ENCODE measurements around the gene FAM174C. TPM values are rescaled to one million over a fixed set of nuclear protein-coding genes. Genes with fewer than 3 reads are reported as not detected.
A peak's percentile ranks its signal among the peaks of the same experiment; 100 is the strongest.

FAM174C gene
- total and polyA plus RNA-seq, 8 donors = 6.2 to 240 (median 78.1) TPM

DNA sequence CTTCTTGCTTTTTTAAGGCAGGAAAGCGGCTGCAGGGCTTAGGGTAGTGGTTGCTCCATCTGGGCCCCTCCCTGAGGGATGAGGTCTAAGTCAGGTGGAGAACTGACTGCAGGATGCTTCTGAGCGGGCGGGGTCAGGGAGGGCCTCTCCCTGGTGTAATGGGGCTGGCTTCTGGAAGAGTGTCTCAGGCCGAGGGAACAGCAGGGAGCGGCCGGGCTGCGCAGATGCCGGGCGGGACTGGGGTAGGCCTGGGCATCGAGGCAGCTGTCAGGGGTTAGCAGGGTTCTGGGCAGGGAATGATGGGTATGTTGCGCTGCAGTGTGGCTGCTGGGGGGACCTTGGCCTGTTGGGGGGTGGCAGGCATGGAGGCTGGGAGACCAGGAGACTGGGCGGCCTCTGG is 2.7 kb downstream of the FAM174C start:
- no peak overlapping the region for H3K4me3 ChIP-seq
- no peak for DNase-seq
- 78 to 95% (median 85%) methylated on average over 10 to 12 of the region's 12 CpGs for WGBS, 5 donors
- H3K27ac ChIP-seq = no peak overlapping the region
- no peaks in the 10 kb centered on the region for H3K9me3 ChIP-seq
- peaks cover 36 to 52% (median 44%) of the 10 kb centered on the region in 4 donors for H3K36me3 ChIP-seq
- no peak for TF ChIP-seq POLR2A (IDR thresholded peaks at IDR 0.05)
- intact Hi-C loops (cut with DNase I; ENCODE audit: low total_unique reads) = no loop called here
- peaks cover 28 to 56% (median 43%) of the 10 kb centered on the region in 4 donors for H3K4me1 ChIP-seq
- peaks cover 0 to 13% (median 4%) of the 10 kb centered on the region in 3 donors for H3K27me3 ChIP-seq

DNA sequence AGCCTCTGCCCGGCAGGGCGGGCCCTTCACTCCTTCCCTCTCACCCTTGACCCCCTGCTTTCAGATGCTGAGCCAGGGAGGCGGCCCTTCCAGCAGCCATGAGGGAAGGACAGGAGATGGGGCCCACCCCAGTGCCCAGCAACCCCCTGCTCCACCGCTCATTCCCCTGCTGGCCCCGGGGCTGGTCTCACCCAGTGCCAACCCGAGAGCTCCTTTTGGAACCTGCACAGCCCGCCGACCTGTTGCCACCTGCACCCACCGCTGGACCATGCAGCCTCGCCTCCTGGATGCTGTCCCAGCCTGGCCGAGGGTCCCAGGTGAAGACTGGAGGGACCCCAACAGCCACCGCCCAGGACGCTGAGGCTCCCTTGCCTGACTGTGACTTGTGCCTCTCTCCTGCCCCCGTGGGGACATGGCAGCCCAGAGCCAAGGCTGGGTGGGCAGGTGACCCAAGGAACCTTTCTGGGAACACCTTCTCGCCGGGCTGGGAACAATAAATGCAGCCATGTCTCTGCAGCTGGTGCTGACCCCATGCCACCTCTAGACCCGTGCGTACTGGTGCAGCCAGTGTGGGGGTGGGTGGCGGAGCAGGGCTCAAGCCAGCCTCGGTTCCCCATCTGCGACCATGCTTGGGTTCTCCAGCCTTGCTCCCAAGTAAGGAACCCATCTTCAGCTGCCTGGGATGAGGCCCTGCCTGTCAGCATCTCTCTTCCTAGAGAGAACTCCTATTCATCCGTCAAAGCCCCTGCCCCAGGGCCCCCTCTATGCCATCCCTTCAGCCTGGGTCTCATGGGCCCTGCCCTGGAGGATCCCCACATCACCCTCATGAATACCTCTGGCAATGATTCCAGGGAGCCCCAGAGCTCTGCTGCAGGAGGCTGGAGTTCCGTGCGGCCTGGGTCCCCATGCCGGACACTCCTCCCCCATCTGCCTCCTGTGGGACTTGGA is 3.7 kb downstream of the FAM174C start:
- TF ChIP-seq, protein P1, sequence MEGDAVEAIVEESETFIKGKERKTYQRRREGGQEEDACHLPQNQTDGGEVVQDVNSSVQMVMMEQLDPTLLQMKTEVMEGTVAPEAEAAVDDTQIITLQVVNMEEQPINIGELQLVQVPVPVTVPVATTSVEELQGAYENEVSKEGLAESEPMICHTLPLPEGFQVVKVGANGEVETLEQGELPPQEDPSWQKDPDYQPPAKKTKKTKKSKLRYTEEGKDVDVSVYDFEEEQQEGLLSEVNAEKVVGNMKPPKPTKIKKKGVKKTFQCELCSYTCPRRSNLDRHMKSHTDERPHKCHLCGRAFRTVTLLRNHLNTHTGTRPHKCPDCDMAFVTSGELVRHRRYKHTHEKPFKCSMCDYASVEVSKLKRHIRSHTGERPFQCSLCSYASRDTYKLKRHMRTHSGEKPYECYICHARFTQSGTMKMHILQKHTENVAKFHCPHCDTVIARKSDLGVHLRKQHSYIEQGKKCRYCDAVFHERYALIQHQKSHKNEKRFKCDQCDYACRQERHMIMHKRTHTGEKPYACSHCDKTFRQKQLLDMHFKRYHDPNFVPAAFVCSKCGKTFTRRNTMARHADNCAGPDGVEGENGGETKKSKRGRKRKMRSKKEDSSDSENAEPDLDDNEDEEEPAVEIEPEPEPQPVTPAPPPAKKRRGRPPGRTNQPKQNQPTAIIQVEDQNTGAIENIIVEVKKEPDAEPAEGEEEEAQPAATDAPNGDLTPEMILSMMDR (IDR thresholded peaks at IDR 0.05) = no peak
- no peak for TF ChIP-seq POLR2A (IDR thresholded peaks at IDR 0.05)
- no peak for TF ChIP-seq POLR2AphosphoS5 (IDR thresholded peaks at IDR 0.05)
- no peak for TF ChIP-seq EP300 (IDR thresholded peaks at IDR 0.05)
- WGBS, 5 donors = 78 to 87% (median 85%) methylated on average over 23 to 25 of the region's 25 CpGs
- no peak overlapping the region for H3K4me3 ChIP-seq
- H3K4me1 ChIP-seq = peaks cover 20 to 56% (median 41%) of the 10 kb centered on the region in 4 donors
- no peak overlapping the region for H3K27ac ChIP-seq
- intact Hi-C loops (cut with DNase I; ENCODE audit: low total_unique reads) = no loop called here
- no peak for DNase-seq
- no peaks in the 10 kb centered on the region for H3K9me3 ChIP-seq
- H3K27me3 ChIP-seq = peaks cover 0 to 23% (median 13%) of the 10 kb centered on the region in 3 donors
- peaks cover 27 to 43% (median 35%) of the 10 kb centered on the region in 4 donors for H3K36me3 ChIP-seq

DNA sequence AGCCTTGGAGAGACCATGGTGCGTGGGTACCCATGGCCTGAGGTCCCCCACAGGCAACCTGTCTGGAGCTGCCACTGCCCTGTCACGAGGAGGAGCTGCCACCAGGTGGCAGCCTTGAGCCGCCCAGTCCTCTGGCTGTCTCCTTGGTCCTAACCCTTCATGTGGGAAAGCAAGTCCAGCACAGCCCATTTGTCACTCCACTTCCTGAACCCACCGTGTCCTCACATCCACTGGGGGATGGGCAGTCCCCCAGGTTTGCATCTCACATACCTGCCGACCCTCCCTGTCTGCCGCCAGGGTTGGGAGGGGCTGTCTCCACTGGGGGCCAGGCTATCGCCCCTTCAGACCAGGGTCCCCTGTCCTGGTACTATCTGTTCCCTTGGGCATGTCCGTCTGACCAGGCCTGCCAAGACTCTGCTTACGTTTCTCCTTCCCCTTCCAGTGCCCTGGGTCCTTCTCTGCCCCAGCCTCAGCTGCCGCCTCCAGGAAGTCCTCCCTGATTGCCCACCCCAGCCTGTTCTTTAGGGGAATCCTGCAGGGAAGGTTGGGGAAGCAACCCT is 4.5 kb downstream of the FAM174C start:
- 28 to 33% (median 31%) methylated on average over 10 of the region's 10 CpGs for WGBS, 5 donors
- Histone ChIP-seq H3K4me1 (peaks cover 11 to 56% (median 36%) of the 10 kb centered on the region in 4 donors), H3K27me3 (peaks cover under 1 to 31% (median 22%) of the 10 kb centered on the region in 3 donors), H3K4me3 (no peak overlapping the region), H3K9me3 (no peaks in the 10 kb centered on the region), H3K27ac (no peak overlapping the region), H3K36me3 (peaks cover 18 to 34% (median 26%) of the 10 kb centered on the region in 4 donors)
- peak; percentile 87 to 95 for DNase-seq
- TF ChIP-seq POLR2AphosphoS5 (IDR thresholded peaks at IDR 0.05) (peak in 1 of 3 donors; percentile 61), EP300 (IDR thresholded peaks at IDR 0.05) (no peak), POLR2A (IDR thresholded peaks at IDR 0.05) (no peak)
- TF ChIP-seq, protein P1 (IDR thresholded peaks at IDR 0.05) = peak in 5 of 7 experiments; percentile 87 to 94 (median 93)
- intact Hi-C loops (cut with DNase I; ENCODE audit: low total_unique reads) = loop anchor here (10.0 kb wide), 1 partner anchor 85 kb away; no protein-coding TSS in a partner anchor

DNA sequence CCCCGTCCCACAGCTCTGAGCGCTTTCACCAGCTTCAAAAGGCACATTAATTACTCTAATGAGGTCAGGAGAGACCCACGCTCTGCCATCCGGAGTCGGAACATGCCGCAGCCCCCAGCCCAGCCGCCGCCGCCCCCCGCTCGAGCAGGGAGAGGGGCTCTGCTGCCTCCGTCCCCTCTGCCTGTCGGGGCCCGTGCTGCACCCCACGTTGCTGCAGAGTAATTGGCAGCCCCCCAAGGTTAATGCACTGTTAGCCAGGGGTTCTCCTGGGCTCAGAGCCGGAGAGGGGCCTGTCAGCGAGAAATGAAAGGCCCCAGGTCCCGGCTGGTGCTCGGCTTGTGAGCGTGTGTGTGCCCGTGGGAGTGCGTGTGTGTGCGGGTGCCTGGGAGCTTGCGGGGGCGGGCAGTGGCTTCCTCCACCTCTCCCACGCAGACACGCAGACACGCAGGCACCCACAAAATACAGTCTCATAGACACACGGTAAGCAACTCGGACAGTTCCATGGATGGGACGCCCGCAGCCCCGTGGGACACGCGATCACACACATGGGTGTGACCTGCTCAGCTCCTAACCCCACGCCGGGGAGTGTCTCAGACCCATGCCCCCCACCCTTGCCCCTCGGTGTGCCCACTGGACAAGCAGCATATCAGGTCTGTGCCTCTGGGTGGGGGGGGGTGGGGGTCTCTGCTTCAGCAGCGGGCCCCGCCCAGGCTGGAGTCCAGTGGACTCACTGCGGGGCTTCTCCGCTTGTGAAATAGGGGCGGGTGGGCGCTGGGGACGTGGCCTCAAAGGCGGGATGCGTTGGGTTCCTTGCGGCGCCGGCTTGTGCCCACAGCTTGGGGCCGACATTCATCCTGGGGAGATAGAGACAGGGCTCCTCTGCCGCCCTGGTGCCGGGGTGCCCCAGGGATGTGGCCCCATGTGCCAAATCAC is 5.6 kb downstream of the FAM174C start:
- TF ChIP-seq POLR2A (IDR thresholded peaks at IDR 0.05) (no peak), EP300 (IDR thresholded peaks at IDR 0.05) (no peak), POLR2AphosphoS5 (IDR thresholded peaks at IDR 0.05) (no peak)
- TF ChIP-seq, protein P1 (IDR thresholded peaks at IDR 0.05) = no peak
- Histone ChIP-seq H3K27ac (no peak overlapping the region), H3K27me3 (peaks cover 7 to 39% (median 29%) of the 10 kb centered on the region in 3 donors), H3K36me3 (peaks cover 15 to 31% (median 24%) of the 10 kb centered on the region in 4 donors), H3K9me3 (no peaks in the 10 kb centered on the region), H3K4me3 (no peak overlapping the region), H3K4me1 (peaks cover 8 to 60% (median 34%) of the 10 kb centered on the region in 4 donors)
- 87 to 91% (median 88%) methylated on average over 35 to 53 of the region's 53 CpGs for WGBS, 5 donors
- intact Hi-C loops (cut with DNase I; ENCODE audit: low total_unique reads) = loop anchor here (10.0 kb wide), 1 partner anchor 84 kb away; no protein-coding TSS in a partner anchor
- DNase-seq = no peak
